Measurements from ENCODE around the gene IGSF9.

IGSF9 gene

DNA sequence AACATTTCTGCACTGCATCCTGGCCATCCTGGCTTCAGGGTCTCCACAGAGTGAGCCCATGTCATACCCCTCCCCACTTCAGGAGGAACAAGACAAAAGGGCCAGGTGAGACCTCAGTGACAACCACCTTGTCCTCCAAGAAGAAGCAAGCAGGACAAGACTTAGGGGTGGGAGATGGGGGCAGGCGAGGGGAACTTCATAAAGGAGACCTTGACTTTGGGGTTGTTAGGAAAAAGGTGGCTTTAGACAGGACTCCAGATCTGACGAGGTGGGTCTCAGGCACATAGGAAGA is 32.6 kb upstream of the IGSF9 start:
- TF ChIP-seq, protein P1, sequence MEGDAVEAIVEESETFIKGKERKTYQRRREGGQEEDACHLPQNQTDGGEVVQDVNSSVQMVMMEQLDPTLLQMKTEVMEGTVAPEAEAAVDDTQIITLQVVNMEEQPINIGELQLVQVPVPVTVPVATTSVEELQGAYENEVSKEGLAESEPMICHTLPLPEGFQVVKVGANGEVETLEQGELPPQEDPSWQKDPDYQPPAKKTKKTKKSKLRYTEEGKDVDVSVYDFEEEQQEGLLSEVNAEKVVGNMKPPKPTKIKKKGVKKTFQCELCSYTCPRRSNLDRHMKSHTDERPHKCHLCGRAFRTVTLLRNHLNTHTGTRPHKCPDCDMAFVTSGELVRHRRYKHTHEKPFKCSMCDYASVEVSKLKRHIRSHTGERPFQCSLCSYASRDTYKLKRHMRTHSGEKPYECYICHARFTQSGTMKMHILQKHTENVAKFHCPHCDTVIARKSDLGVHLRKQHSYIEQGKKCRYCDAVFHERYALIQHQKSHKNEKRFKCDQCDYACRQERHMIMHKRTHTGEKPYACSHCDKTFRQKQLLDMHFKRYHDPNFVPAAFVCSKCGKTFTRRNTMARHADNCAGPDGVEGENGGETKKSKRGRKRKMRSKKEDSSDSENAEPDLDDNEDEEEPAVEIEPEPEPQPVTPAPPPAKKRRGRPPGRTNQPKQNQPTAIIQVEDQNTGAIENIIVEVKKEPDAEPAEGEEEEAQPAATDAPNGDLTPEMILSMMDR (IDR thresholded peaks at IDR 0.05; ENCODE audit: unreplicated experiment in 3 of 3), result no peak
- H3K27me3 Mint-ChIP-seq (ENCODE audit: low read depth), result peaks cover 5% of the 10 kb centered on the region
- no peaks in the 10 kb centered on the region for H3K9me3 Mint-ChIP-seq
- no peak overlapping the region for H3K27ac Mint-ChIP-seq
- H3K4me1 Mint-ChIP-seq, result peaks cover 10% of the 10 kb centered on the region
- H3K4me3 Mint-ChIP-seq, result no peak overlapping the region
- H3K36me3 Mint-ChIP-seq (ENCODE audit: low read depth), result no peaks in the 10 kb centered on the region

DNA sequence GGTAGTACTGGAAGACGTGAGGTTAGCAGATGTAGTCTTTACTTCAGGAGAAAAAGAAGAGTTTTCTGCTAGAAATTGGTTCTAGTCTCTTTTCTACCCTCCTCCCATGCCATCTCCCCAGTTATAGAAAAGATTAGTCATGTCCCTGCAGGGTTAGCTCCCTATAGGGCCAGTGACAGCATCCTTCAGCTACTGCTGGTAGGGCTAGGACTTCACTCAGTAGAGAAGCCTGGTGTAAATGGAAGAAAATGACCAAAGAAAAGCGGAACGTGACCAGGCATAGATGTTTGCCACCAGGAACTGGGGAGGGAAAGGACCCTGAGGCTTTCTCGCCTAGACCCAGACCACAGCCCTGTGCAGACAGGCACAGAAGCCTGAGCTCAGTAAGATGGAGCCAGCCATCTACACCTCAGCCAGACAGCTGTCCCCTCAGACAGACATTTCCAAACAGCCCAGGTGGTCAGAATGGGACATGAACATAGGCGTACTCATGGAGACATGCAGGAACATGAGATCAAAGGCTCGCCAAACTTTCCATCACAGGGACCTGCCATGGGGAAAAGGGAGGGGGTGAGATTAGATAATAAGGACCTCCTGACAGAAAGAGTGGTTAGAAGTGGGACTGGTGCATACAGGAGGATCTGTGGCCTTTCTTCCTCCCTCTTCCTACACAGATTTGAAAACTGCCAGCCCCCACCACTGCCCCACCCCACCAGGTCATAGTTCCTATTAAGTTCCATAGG is 32.1 kb upstream of the IGSF9 start:
- peaks cover 10% of the 10 kb centered on the region for H3K4me1 Mint-ChIP-seq
- H3K27me3 Mint-ChIP-seq (ENCODE audit: low read depth), result peaks cover 5% of the 10 kb centered on the region
- H3K9me3 Mint-ChIP-seq, result no peaks in the 10 kb centered on the region
- no peak overlapping the region for H3K27ac Mint-ChIP-seq
- TF ChIP-seq, protein P1 (IDR thresholded peaks at IDR 0.05; ENCODE audit: unreplicated experiment in 3 of 3), result no peak
- no peak overlapping the region for H3K4me3 Mint-ChIP-seq
- no peaks in the 10 kb centered on the region for H3K36me3 Mint-ChIP-seq (ENCODE audit: low read depth)

DNA sequence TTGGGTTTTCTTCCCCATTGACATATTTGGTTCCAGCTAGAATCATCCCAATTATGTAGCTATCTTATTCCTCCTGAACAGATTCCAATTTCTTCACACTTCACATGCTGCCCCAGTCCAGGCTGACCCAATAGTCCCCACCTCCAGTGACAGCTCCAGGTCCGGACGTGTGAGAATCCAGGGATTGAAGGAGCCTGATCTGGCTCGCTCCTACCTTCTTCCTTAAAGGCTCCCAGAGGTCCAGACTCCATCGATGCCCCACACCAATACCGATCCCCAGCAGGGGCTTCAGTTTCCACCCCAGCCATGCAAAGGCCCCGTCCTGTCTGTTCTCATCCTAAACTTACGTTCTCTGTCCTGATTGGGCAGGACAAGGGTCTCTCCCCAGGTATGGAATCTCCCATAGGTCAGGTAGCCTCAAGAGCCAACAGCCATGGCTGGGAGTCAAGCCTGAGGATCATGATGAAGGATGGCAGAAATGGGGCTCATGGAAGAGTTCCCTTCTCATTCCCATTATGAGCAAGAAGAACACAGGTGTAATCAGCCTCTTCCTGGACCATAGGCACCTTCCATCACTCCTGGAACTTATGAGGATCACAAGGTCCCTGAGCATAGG is 29.0 kb upstream of the IGSF9 start:
- no peak overlapping the region for H3K27ac Mint-ChIP-seq
- no peak overlapping the region for H3K4me3 Mint-ChIP-seq
- H3K9me3 Mint-ChIP-seq, result no peaks in the 10 kb centered on the region
- H3K27me3 Mint-ChIP-seq (ENCODE audit: low read depth), result peaks cover 5% of the 10 kb centered on the region
- H3K4me1 Mint-ChIP-seq, result peaks cover 6% of the 10 kb centered on the region
- no peaks in the 10 kb centered on the region for H3K36me3 Mint-ChIP-seq (ENCODE audit: low read depth)
- TF ChIP-seq, protein P1 (IDR thresholded peaks at IDR 0.05; ENCODE audit: unreplicated experiment in 3 of 3), result no peak

DNA sequence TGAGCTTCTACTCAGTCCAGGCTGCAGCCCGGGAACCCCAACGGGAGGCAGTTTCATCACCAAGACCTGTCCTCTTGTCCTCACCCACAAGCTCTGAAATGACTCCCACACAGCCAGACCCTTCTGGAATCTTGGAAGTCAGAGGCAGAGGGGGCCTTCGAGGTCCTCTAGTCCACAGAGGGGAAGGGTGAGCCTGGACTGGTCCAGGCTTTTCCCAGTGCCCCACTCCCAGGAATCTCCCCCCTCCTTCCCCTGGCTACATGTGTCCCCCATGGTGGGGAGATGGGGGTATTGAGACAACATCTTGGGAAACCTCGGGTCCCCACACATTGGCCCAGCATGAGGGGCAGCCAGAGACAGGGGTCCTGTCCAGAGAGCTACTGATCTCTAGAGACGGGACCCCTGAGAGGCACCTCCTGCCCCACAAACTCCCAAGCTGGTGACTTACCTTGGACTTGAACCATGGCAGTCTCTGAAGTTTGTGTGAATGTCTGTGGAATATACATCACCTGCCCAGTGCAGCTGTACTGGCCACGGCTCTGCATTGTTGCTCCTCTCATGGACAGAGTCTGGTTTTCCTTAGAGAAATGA is 28.0 kb upstream of the IGSF9 start:
- Mint-ChIP-seq H3K4me1 (no peaks in the 10 kb centered on the region), H3K27me3 (ENCODE audit: low read depth) (peaks cover 10% of the 10 kb centered on the region), H3K4me3 (no peak overlapping the region), H3K36me3 (ENCODE audit: low read depth) (no peaks in the 10 kb centered on the region), H3K27ac (no peak overlapping the region), H3K9me3 (no peaks in the 10 kb centered on the region)
- TF ChIP-seq, protein P1 (IDR thresholded peaks at IDR 0.05; ENCODE audit: unreplicated experiment in 3 of 3), result no peak

DNA sequence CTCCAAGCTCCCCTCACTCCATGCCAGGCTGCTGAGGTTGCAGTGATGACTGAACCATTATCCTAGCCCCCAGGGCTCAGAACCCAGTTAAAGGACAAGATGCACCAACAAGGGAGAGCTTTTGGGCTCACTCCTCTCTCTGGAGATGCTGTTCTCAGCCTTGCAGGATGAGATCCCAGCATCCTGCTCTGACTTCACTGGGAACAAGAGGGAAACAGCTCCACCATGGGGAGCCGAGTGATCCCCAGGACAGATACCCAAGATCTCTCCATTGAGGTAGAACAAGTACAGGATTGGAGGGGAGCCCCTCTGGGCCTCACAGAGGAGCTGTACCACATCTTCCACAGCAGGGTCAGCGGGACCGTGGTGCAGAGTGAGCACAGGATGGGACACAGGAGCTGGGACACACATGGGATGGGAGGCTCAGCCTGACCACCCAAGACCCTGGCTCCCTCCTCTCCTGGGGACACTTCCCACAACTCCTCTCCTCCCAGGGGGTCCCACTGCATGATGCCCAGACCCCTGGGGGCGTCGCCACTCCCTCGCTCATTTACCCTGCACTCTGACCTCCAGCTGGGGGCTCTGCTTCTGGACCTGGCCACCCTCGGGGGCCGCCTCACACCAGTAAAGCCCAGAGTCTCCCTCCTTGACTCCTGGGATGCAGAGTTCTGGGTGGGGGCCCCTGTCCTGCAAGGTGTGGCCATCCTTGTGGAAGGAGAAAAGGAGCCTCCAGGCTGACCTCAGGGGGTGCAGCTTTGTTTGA is 27.2 kb upstream of the IGSF9 start:
- Mint-ChIP-seq H3K4me3 (no peak overlapping the region), H3K27ac (no peak overlapping the region), H3K36me3 (ENCODE audit: low read depth) (no peaks in the 10 kb centered on the region), H3K4me1 (no peaks in the 10 kb centered on the region), H3K9me3 (no peaks in the 10 kb centered on the region), H3K27me3 (ENCODE audit: low read depth) (peaks cover 13% of the 10 kb centered on the region)
- TF ChIP-seq, protein P1 (IDR thresholded peaks at IDR 0.05; ENCODE audit: unreplicated experiment in 3 of 3), result no peak

Measured in nephron (organoid).